ENCODE measurements around the gene CLSTN2.

The CLSTN2 gene

GRCh38 chr3:140577911-140578310, 642.9 kb downstream of the CLSTN2 start:
- Histone ChIP-seq H3K9ac (no peak overlapping the region), H3K27ac (no peak overlapping the region), H3K4me1 (no peaks in the 10 kb centered on the region), H3K27me3 (no peaks in the 10 kb centered on the region), H3K4me3 (no peak overlapping the region), H3K9me3 (replicated peaks in 1 of 11) (no peaks in the 10 kb centered on the region), H3K36me3 (no peaks in the 10 kb centered on the region), H4K20me1 (no peaks in the 10 kb centered on the region), H3K4me2 (no peak overlapping the region)
- no peak for TF ChIP-seq Cebpa-rat (IDR thresholded peaks at IDR 0.05)

DNA sequence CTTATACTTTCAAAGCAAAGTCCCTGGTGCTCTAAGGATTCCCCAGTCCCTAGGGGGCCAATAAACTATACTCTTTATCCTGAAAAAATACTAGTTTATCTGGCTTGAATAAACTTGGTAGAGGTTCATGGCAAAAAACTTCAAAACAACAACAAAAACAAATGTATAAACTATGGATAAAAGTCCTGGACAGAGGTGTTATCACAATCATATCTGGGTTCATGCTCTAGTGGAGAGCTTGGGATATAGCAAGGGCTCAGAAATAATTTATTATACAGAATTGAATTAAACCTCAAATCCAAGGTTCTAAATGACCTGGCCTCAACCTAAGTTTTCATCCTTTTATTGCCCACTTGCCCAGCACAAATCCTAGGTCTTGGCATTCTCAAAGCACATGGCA, 644.3 kb downstream of the CLSTN2 start:
- Histone ChIP-seq H3K4me3 (no peak overlapping the region), H3K4me2 (no peak overlapping the region), H3K27ac (no peak overlapping the region), H3K4me1 (no peaks in the 10 kb centered on the region), H3K9ac (no peak overlapping the region), H4K20me1 (no peaks in the 10 kb centered on the region), H3K9me3 (replicated peaks in 1 of 11) (no peaks in the 10 kb centered on the region), H3K27me3 (no peaks in the 10 kb centered on the region), H3K36me3 (no peaks in the 10 kb centered on the region)
- no peak for TF ChIP-seq Cebpa-rat (IDR thresholded peaks at IDR 0.05)

DNA sequence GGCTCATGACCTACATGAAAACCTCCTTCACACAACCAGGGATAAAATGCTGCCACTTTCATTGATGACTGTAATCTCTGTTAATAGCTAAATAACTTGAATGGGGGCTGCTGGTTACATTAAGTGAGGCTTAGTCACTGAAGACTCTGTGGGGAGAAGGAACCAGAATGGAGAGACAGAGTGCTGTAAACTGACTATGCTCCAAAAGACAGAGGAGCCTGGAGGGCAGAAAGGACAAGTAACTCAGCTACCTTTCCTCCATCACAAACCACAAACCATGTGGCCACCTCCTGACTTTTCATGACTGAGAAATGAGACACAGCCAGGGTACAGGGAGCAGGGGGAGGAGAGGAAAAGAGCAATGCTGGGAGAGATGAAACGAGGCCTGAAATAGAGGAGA, 645.8 kb downstream of the CLSTN2 start:
- no peak for TF ChIP-seq Cebpa-rat (IDR thresholded peaks at IDR 0.05)
- Histone ChIP-seq H3K9me3 (replicated peaks in 1 of 11) (no peaks in the 10 kb centered on the region), H3K36me3 (no peaks in the 10 kb centered on the region), H3K9ac (no peak overlapping the region), H4K20me1 (no peaks in the 10 kb centered on the region), H3K4me2 (no peak overlapping the region), H3K4me3 (no peak overlapping the region), H3K27me3 (no peaks in the 10 kb centered on the region), H3K27ac (no peak overlapping the region), H3K4me1 (peaks cover 0 to 4% (median 0%) of the 10 kb centered on the region in 10 experiments; a peak in 1 of 20 replicates)

DNA sequence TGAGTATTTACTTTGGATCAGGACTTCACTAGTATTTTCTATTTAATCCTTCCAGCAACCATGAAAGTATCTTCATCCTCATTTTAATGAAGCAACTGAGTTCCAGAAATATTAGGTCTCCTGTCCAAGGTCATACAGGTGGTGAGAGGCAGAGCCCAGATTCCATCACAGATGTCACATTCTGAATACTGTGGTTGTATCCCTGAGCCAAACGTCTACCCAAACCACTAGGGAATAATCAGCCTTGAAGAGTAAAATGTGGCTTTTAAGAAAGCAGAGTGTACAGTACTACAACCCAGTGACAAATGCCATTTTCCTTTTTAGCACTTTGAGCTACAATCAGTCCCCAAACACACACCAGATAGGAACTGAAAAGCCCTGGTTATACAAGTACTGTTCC, 649.6 kb downstream of the CLSTN2 start:
- no peak for TF ChIP-seq Cebpa-rat (IDR thresholded peaks at IDR 0.05)
- H3K4me3 ChIP-seq = no peak overlapping the region

GRCh38 chr3:140585828-140586227, 650.8 kb downstream of the CLSTN2 start:
- Histone ChIP-seq H3K9me3 (replicated peaks in 1 of 11) (no peaks in the 10 kb centered on the region), H3K4me3 (no peak overlapping the region), H3K27ac (no peak overlapping the region), H3K36me3 (no peaks in the 10 kb centered on the region), H3K4me1 (peaks cover 0 to 4% (median 0%) of the 10 kb centered on the region in 10 experiments; a peak in 1 of 20 replicates), H3K9ac (no peak overlapping the region), H3K27me3 (no peaks in the 10 kb centered on the region), H3K4me2 (no peak overlapping the region), H4K20me1 (no peaks in the 10 kb centered on the region)
- no peak for TF ChIP-seq Cebpa-rat (IDR thresholded peaks at IDR 0.05)

More for the DNA sequence above, 649.6 kb downstream of the CLSTN2 start:
- Histone ChIP-seq H4K20me1 (no peaks in the 10 kb centered on the region), H3K9ac (no peak overlapping the region), H3K4me2 (peak overlapping the region in 1 of 11 experiments; percentile 5; a peak in 1 of 22 replicates), H3K9me3 (replicated peaks in 1 of 11) (no peaks in the 10 kb centered on the region), H3K36me3 (no peaks in the 10 kb centered on the region), H3K4me1 (peaks cover 0 to 4% (median 0%) of the 10 kb centered on the region in 10 experiments; a peak in 1 of 20 replicates), H3K27ac (no peak overlapping the region), H3K27me3 (no peaks in the 10 kb centered on the region)

DNA sequence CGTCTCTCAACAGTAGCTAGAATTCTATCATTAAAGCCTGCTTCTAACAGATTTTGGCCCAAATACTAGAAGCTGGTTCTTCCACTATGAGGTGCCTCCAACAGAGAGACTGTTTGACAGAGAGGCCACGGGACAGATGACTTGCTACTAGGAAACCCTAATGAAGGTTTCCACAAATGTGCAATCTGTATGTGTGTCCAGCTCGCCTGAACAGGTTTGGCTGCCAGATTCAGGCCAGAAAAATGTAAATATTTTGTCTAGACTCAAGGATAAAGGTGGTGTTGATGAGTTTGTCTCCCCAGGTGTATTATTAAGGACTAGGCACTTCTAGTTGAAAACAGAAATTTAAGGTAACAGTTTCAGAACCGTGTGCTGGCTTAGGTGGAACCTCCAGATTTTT, 651.3 kb downstream of the CLSTN2 start:
- Histone ChIP-seq H3K9ac (no peak overlapping the region), H3K36me3 (no peaks in the 10 kb centered on the region), H4K20me1 (no peaks in the 10 kb centered on the region), H3K27ac (no peak overlapping the region), H3K4me3 (no peak overlapping the region), H3K27me3 (no peaks in the 10 kb centered on the region), H3K4me2 (no peak overlapping the region), H3K9me3 (replicated peaks in 1 of 11) (no peaks in the 10 kb centered on the region), H3K4me1 (peaks cover 0 to 4% (median 0%) of the 10 kb centered on the region in 10 experiments; a peak in 1 of 20 replicates)
- no peak for TF ChIP-seq Cebpa-rat (IDR thresholded peaks at IDR 0.05)

GRCh38 chr3:140588558-140588957, 653.6 kb downstream of the CLSTN2 start:
- no peak overlapping the region for H3K9ac ChIP-seq
- H3K27me3 ChIP-seq = no peaks in the 10 kb centered on the region
- no peak for TF ChIP-seq Cebpa-rat (IDR thresholded peaks at IDR 0.05)
- H3K9me3 ChIP-seq (replicated peaks in 1 of 11) = no peaks in the 10 kb centered on the region
- no peak overlapping the region for H3K4me2 ChIP-seq
- no peaks in the 10 kb centered on the region for H4K20me1 ChIP-seq
- no peak overlapping the region for H3K4me3 ChIP-seq
- H3K27ac ChIP-seq = no peak overlapping the region
- peaks cover 0 to 4% (median 0%) of the 10 kb centered on the region in 10 experiments; a peak in 1 of 20 replicates for H3K4me1 ChIP-seq
- H3K36me3 ChIP-seq = no peaks in the 10 kb centered on the region

DNA sequence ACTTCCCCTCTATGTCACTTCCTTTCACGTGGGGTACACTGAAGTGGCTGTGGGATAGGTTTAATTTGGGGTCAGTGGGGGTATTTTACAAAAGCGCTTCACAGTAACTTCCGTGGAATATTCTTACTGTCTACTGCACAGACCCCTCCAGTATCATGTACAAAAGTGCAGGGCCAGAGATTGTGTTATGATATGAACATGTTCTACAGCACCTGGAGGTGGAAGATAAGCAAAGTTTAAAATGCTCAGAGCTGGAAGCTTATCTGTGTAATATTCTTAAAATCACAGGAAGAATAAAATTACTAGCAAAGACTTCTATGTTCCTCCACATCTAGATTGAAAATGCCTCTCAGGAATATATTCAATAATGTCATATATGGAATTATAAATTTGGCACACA, 658.8 kb downstream of the CLSTN2 start:
- TF ChIP-seq Cebpa-rat (IDR thresholded peaks at IDR 0.05) = no peak
- H3K9ac ChIP-seq = no peak overlapping the region
- no peaks in the 10 kb centered on the region for H3K36me3 ChIP-seq
- no peaks in the 10 kb centered on the region for H3K4me1 ChIP-seq
- H4K20me1 ChIP-seq = no peaks in the 10 kb centered on the region
- H3K9me3 ChIP-seq (replicated peaks in 1 of 11) = no peaks in the 10 kb centered on the region
- H3K27ac ChIP-seq = no peak overlapping the region
- no peak overlapping the region for H3K4me3 ChIP-seq
- no peaks in the 10 kb centered on the region for H3K27me3 ChIP-seq
- no peak overlapping the region for H3K4me2 ChIP-seq

GRCh38 chr3:140595295-140595694, 660.3 kb downstream of the CLSTN2 start:
- Histone ChIP-seq H3K27ac (no peak overlapping the region), H3K4me3 (no peak overlapping the region), H4K20me1 (no peaks in the 10 kb centered on the region), H3K27me3 (no peaks in the 10 kb centered on the region), H3K9ac (no peak overlapping the region), H3K4me2 (no peak overlapping the region), H3K9me3 (replicated peaks in 1 of 11) (no peaks in the 10 kb centered on the region), H3K4me1 (no peaks in the 10 kb centered on the region), H3K36me3 (no peaks in the 10 kb centered on the region)
- TF ChIP-seq Cebpa-rat (IDR thresholded peaks at IDR 0.05) = no peak

GRCh38 chr3:140597364-140597763, 662.4 kb downstream of the CLSTN2 start:
- H3K9me3 ChIP-seq (replicated peaks in 1 of 11) = no peaks in the 10 kb centered on the region

More at GRCh38 chr3:140597364-140597763, 662.4 kb downstream of the CLSTN2 start:
- no peak overlapping the region for H3K4me2 ChIP-seq
- no peak overlapping the region for H3K4me3 ChIP-seq
- no peak overlapping the region for H3K9ac ChIP-seq
- no peaks in the 10 kb centered on the region for H4K20me1 ChIP-seq
- no peaks in the 10 kb centered on the region for H3K36me3 ChIP-seq
- no peaks in the 10 kb centered on the region for H3K27me3 ChIP-seq
- H3K4me1 ChIP-seq = no peaks in the 10 kb centered on the region
- no peak overlapping the region for H3K27ac ChIP-seq
- TF ChIP-seq Cebpa-rat (IDR thresholded peaks at IDR 0.05) = no peak
